Stomach (tissue), 9 donors: ENCODE results near the gene AGAP1. TPM values are rescaled to one million over a fixed set of nuclear protein-coding genes. Genes with fewer than 3 reads are reported as not detected.
A peak's percentile ranks its signal among the peaks of the same experiment; 100 is the strongest.

ENCODE experiments used
- DNase-seq, 2 donors: peaks; one replicate each; pipeline versions ENCODE4 v3.0.0 to v3.0.0-alpha.2; 2013 to 2019
- H3K27ac ChIP-seq, 5 donors: fragments of 200-600 bp in 4 of 5; sonication (generic) in 4 of 5; one replicate each; pipeline ENCODE4 v1.5.1; 2013 to 2019; ENCODE audit warnings: mild to moderate bottlenecking in 1 of 5, moderate library complexity in 1 of 5
- H3K27me3 ChIP-seq, 3 donors: fragments of 200-600 bp; sonication (generic); one replicate each; pipeline ENCODE4 v1.5.1; 2017 to 2019; ENCODE audit warnings: mixed run types in 1 of 3
- H3K36me3 ChIP-seq, 4 donors: fragments of 200-600 bp; sonication (generic); 1 replicate in 3 of 4; 2 replicates in 1 of 4; pipeline ENCODE4 v1.5.1; 2016 to 2019
- H3K4me1 ChIP-seq, 4 donors: fragments of 200-600 bp; sonication (generic); one replicate each; pipeline ENCODE4 v1.5.1; 2016 to 2019
- H3K4me3 ChIP-seq, 4 donors: fragments of 200-600 bp; sonication (generic) in 3 of 4; one replicate each; pipeline ENCODE4 v1.5.1; 2016 to 2019; ENCODE audit warnings: mild to moderate bottlenecking in 1 of 4
- H3K9me3 ChIP-seq, 4 donors: fragments of 200-600 bp; sonication (generic); one replicate each; pipeline ENCODE4 v1.5.1; 2016 to 2019
- CTCF ChIP-seq, 7 experiments: fragments of 450-650 bp in 4 of 7; fragments of 200-600 bp in 3 of 7; sonication (generic) in 3 of 7; IDR thresholded peaks; one replicate each; pipeline ENCODE4 v1.5.1; 2016 to 2019; ENCODE audit warnings: antibody characterized with exemption in 7 of 7, control low read depth in 2 of 7, mild to moderate bottlenecking in 1 of 7
- EP300 ChIP-seq: sonication (generic); formaldehyde crosslinking; IDR thresholded peaks from one replicate; pipeline ENCODE4 v1.6.1; 2017; ENCODE audit warnings: antibody characterized with exemption
- POLR2A ChIP-seq, 4 donors: fragments of 450-650 bp; IDR thresholded peaks; one replicate each; pipeline ENCODE4 v1.6.1; 2016; ENCODE audit warnings: antibody characterized with exemption in 4 of 4, control low read depth in 2 of 4, mild to moderate bottlenecking in 1 of 4, moderate library complexity in 1 of 4
- POLR2AphosphoS5 ChIP-seq, 3 donors: sonication (generic); formaldehyde crosslinking; IDR thresholded peaks; one replicate each; pipeline ENCODE4 v1.6.1; 2016; ENCODE audit warnings: antibody characterized with exemption in 3 of 3
- WGBS, 5 donors: extraction: QIAGEN DNeasy Blood & Tissue Kit in 3 of 5; methylation state at CpG; one replicate each; pipeline versions ENCODE4 v1.1.5 to v1.1.7; 2013 to 2018; 5-methylcytosine and 5-hydroxymethylcytosine counted together
- intact Hi-C: fragments of 100-400 bp; cut with DNase I; formaldehyde crosslinking; loops from one replicate; pipeline ENCODE4 v1.15.1; 2023; ENCODE audit warnings: low total_unique reads
- polyA plus RNA-seq, 3 donors: library from polyadenylated mRNA; stranded (reverse); fragments of 200-250 nt; gene quantifications; one replicate each; pipeline ENCODE4 v1.2.3, GENCODE V29; 2013
- total RNA-seq, 5 donors: library from RNA; depleted of rRNA; stranded (reverse); fragments of >200 nt; gene quantifications; one replicate each; pipeline versions ENCODE4 v1.1.0 to v1.2.3, GENCODE V29; 2014 to 2016
- donor health status: healthy with polysubstance abuse.
- donor health status: Bipolar disorder and iron deficiency.
- donor health status: healthy.

AGAP1 gene
- total and polyA plus RNA-seq, 8 donors: 4.2 to 139 (median 35.0) TPM

GRCh38 chr2:235566931-235567495 is 73.2 kb downstream of the AGAP1 start:
- 87 to 94% (median 89%) methylated on average over 3 to 10 of the region's 10 CpGs for WGBS, 5 donors
- H3K4me1 ChIP-seq: peaks cover 0 to 42% (median 18%) of the 10 kb centered on the region in 4 donors
- H3K4me3 ChIP-seq: no peak overlapping the region
- no peak for DNase-seq
- H3K36me3 ChIP-seq: peaks cover 0 to 8% (median 2%) of the 10 kb centered on the region in 4 donors
- H3K27ac ChIP-seq: no peak overlapping the region
- no peaks in the 10 kb centered on the region for H3K27me3 ChIP-seq
- intact Hi-C loops: no loop called here
- H3K9me3 ChIP-seq: peaks cover 0 to 10% (median 7%) of the 10 kb centered on the region in 4 donors
- TF ChIP-seq POLR2A (IDR thresholded peaks at IDR 0.05): no peak
- no peak for TF ChIP-seq POLR2AphosphoS5 (IDR thresholded peaks at IDR 0.05)
- TF ChIP-seq EP300: no peak
- TF ChIP-seq CTCF (IDR thresholded peaks at IDR 0.05): no peak

- Histone ChIP-seq H3K36me3 (peaks cover 0 to 8% (median 2%) of the 10 kb centered on the region in 4 donors), H3K27ac (no peak overlapping the region), H3K4me1 (peaks cover 0 to 34% (median 18%) of the 10 kb centered on the region in 4 donors), H3K4me3 (no peak overlapping the region), H3K9me3 (peaks cover 0 to 10% (median 7%) of the 10 kb centered on the region in 4 donors), H3K27me3 (no peaks in the 10 kb centered on the region)
- intact Hi-C loops: no loop called here
- TF ChIP-seq POLR2A (IDR thresholded peaks at IDR 0.05) (no peak), CTCF (IDR thresholded peaks at IDR 0.05) (no peak), POLR2AphosphoS5 (IDR thresholded peaks at IDR 0.05) (no peak), EP300 (no peak)
- 80 to 94% (median 84%) methylated on average over 2 to 5 of the region's 5 CpGs for WGBS, 5 donors
- no peak for DNase-seq
Measured at GRCh38 chr2:235567842-235568241, 74.0 kb downstream of the AGAP1 start.

GRCh38 chr2:235568431-235568830 is 74.6 kb downstream of the AGAP1 start:
- no peak overlapping the region for H3K27ac ChIP-seq
- intact Hi-C loops: no loop called here
- no peak for TF ChIP-seq POLR2AphosphoS5 (IDR thresholded peaks at IDR 0.05)
- no peak for TF ChIP-seq EP300
- no peak for TF ChIP-seq POLR2A (IDR thresholded peaks at IDR 0.05)
- TF ChIP-seq CTCF (IDR thresholded peaks at IDR 0.05): no peak
- H3K4me1 ChIP-seq: peaks cover 0 to 31% (median 14%) of the 10 kb centered on the region in 4 donors
- 80 to 89% (median 84%) methylated on average over 9 of the region's 9 CpGs for WGBS, 5 donors
- H3K4me3 ChIP-seq: no peak overlapping the region
- DNase-seq: no peak
- no peaks in the 10 kb centered on the region for H3K27me3 ChIP-seq
- peaks cover 0 to 10% (median 7%) of the 10 kb centered on the region in 4 donors for H3K9me3 ChIP-seq
- H3K36me3 ChIP-seq: peaks cover 0 to 8% (median 2%) of the 10 kb centered on the region in 4 donors

GRCh38 chr2:235569837-235570236 is 76.0 kb downstream of the AGAP1 start:
- WGBS, 5 donors: 36 to 68% (median 49%) methylated on average over 7 of the region's 7 CpGs
- peaks cover 0 to 33% (median 18%) of the 10 kb centered on the region in 4 donors for H3K4me1 ChIP-seq
- peak overlapping the region in 3 of 5 donors; percentile 28 to 58 (median 35) for H3K27ac ChIP-seq
- intact Hi-C loops: no loop called here
- no peak for TF ChIP-seq EP300
- TF ChIP-seq POLR2A (IDR thresholded peaks at IDR 0.05): no peak
- TF ChIP-seq POLR2AphosphoS5 (IDR thresholded peaks at IDR 0.05): no peak
- TF ChIP-seq CTCF (IDR thresholded peaks at IDR 0.05): no peak
- no peak overlapping the region for H3K4me3 ChIP-seq
- H3K9me3 ChIP-seq: peaks cover 0 to 10% (median 7%) of the 10 kb centered on the region in 4 donors
- no peak for DNase-seq
- H3K36me3 ChIP-seq: peaks cover 0 to 8% (median 2%) of the 10 kb centered on the region in 4 donors
- H3K27me3 ChIP-seq: no peaks in the 10 kb centered on the region
